HG03097 (cell line): Measurements from ENCODE around the gene MRPL34.

Source experiments
- ATAC-seq: cut with Tn5 transposase; IDR thresholded peaks from one replicate; pipeline ENCODE4 v1.9.1; 2021; ENCODE audit not compliant: unreplicated experiment, low FRiP score

Gene MRPL34

GRCh38 chr19:17307876-17308377, 2.3 kb downstream of the MRPL34 start:
- ATAC-seq = no peak

GRCh38 chr19:17309198-17309964, 3.7 kb downstream of the MRPL34 start, which contains the start of gene DDA1:
DDA1 (plus strand) TSS chr19:17309563; CDS start chr19:17309655, 92 bp downstream.
- peak; percentile 40 for ATAC-seq

- no peak for ATAC-seq
These were observed 4.3 kb downstream of the MRPL34 start for GRCh38 chr19:17309965-17310461.

- ATAC-seq = no peak
These were observed 6.0 kb downstream of the MRPL34 start for GRCh38 chr19:17311455-17312188.

GRCh38 chr19:17312189-17313113, 6.8 kb downstream of the MRPL34 start:
- no peak for ATAC-seq

- no peak for ATAC-seq
These were observed 8.4 kb downstream of the MRPL34 start for GRCh38 chr19:17314007-17314593.

- ATAC-seq = no peak
These were observed 13.3 kb downstream of the MRPL34 start for GRCh38 chr19:17318966-17319365.

GRCh38 chr19:17319473-17320238, 14.0 kb downstream of the MRPL34 start:
- ATAC-seq = no peak

GRCh38 chr19:17320435-17320834, 14.8 kb downstream of the MRPL34 start:
- ATAC-seq = no peak

GRCh38 chr19:17321655-17322489, 16.2 kb downstream of the MRPL34 start:
- no peak for ATAC-seq

GRCh38 chr19:17322854-17323253, 17.2 kb downstream of the MRPL34 start:
- no peak for ATAC-seq

GRCh38 chr19:17323300-17323963, 17.8 kb downstream of the MRPL34 start:
- ATAC-seq = no peak

GRCh38 chr19:17323964-17324332, 18.3 kb downstream of the MRPL34 start:
- no peak for ATAC-seq

- ATAC-seq = no peak
These were observed 18.9 kb downstream of the MRPL34 start for GRCh38 chr19:17324357-17325114.

GRCh38 chr19:17325133-17325532, 19.5 kb downstream of the MRPL34 start:
- ATAC-seq = no peak

- no peak for ATAC-seq
These were observed 20.4 kb downstream of the MRPL34 start for GRCh38 chr19:17325881-17326594.

GRCh38 chr19:17326595-17326966, 20.9 kb downstream of the MRPL34 start:
- ATAC-seq = no peak
